ENCODE measurements around the gene KIF1C.

GRCh38 chr17:5027299-5027698 is 29.5 kb downstream of the KIF1C start:
- TF ChIP-seq EZH2 (IDR thresholded peaks at IDR 0.05; ENCODE audit: insufficient read depth, poor library complexity, severe bottlenecking): no peak
- TF ChIP-seq EZH2phosphoT487 (IDR thresholded peaks at IDR 0.05; ENCODE audit: insufficient read depth, low read depth): no peak

Measured in GM23248 (cell line).